Ovary (tissue), 3 donors: ENCODE results near the gene LMNB1.
"Not testable (repeated sequence)": the region's sequence is repeated elsewhere in the genome, so short reads cannot be mapped to it uniquely, and the experiment has no call there.

ENCODE experiments used
- CTCF ChIP-seq, 3 donors: fragments of 450-650 bp in 2 of 3; fragments of 200-600 bp in 1 of 3; IDR thresholded peaks; one replicate each; pipeline versions ENCODE4 v1.5.1 to v1.8.0; 2016 to 2022; ENCODE audit warnings: antibody characterized with exemption in 3 of 3, mild to moderate bottlenecking in 1 of 3
- POLR2A ChIP-seq: fragments of 450-650 bp; IDR thresholded peaks from one replicate; pipeline ENCODE4 v1.6.1; 2017; ENCODE audit warnings: antibody characterized with exemption, mild to moderate bottlenecking, moderate library complexity
- donor health status: DM: no; HTN: no; CAD: no.

GRCh38 chr5:126813799-126814198 is 36.9 kb downstream of the LMNB1 start:
- not testable (repeated sequence) for TF ChIP-seq POLR2A; CTCF (IDR thresholded peaks at IDR 0.05)
